K562 (cell line): ENCODE measurements around the gene EFNA2. TPM values are rescaled to one million over a fixed set of nuclear protein-coding genes. Genes with fewer than 3 reads are reported as not detected.

Source experiments
- BCOR ChIP-seq: fragments of 450-650 bp; IDR thresholded peaks from 2 replicates; pipeline ENCODE4 v1.6.1; 2016
- BRD4 ChIP-seq: fragments of 200-600 bp; sonication (generic); IDR thresholded peaks from 2 replicates; pipeline ENCODE4 v1.6.1; 2017; ENCODE audit warnings: inconsistent platforms
- CBX3 ChIP-seq, 2 experiments: IDR thresholded peaks; 1 replicate in 1 of 2; 2 replicates in 1 of 2; pipeline ENCODE4 v1.6.1; 2012; ENCODE audit warnings: inconsistent platforms in 2 of 2, low read length in 2 of 2, borderline replicate concordance in 1 of 2, control low read depth in 1 of 2
- CBX8 ChIP-seq: fragments of 200-600 bp; sonication (generic); IDR thresholded peaks from 2 replicates; pipeline ENCODE4 v1.6.1; 2012; ENCODE audit warnings: borderline replicate concordance, mixed run types, low read depth, mild to moderate bottlenecking, moderate library complexity, mixed read lengths, low read length, control low read depth, inconsistent platforms; ENCODE audit not compliant: poor library complexity, severe bottlenecking; ENCODE audit errors: extremely low read depth
- KDM2B ChIP-seq: fragments of 250-450 bp; sonication (Bioruptor Pico); IDR thresholded peaks from 2 replicates; pipeline ENCODE4 v1.8.0; 2021; ENCODE audit warnings: mild to moderate bottlenecking, moderate library complexity
- NFXL1 ChIP-seq: fragments of 450-650 bp; formaldehyde crosslinking; IDR thresholded peaks from 2 replicates; pipeline ENCODE4 v1.4.0; 2021; ENCODE audit warnings: mild to moderate bottlenecking
- PHF21A ChIP-seq: fragments of 450-650 bp; IDR thresholded peaks from 2 replicates; pipeline ENCODE4 v1.6.1; 2017; ENCODE audit warnings: low read depth, borderline replicate concordance
- PRPF4 ChIP-seq: fragments of 200-400 bp; formaldehyde crosslinking; IDR thresholded peaks from one replicate; pipeline ENCODE4 v1.6.1; 2017; ENCODE audit warnings: low read length, low read depth, mild to moderate bottlenecking; ENCODE audit not compliant: insufficient read depth, poor library complexity, severe bottlenecking
- SAP30 ChIP-seq: fragments of 200-600 bp; sonication (generic); IDR thresholded peaks from 2 replicates; pipeline ENCODE4 v1.6.1; 2012; ENCODE audit warnings: borderline replicate concordance, low read depth, mild to moderate bottlenecking, moderate library complexity, low read length, control low read depth, inconsistent platforms; ENCODE audit not compliant: insufficient read depth, poor library complexity, severe bottlenecking
- SNRNP70 ChIP-seq: fragments of 200-400 bp; formaldehyde crosslinking; optimal IDR thresholded peaks from 2 replicates; pipeline ENCODE3; 2017; ENCODE audit warnings: low read depth, low read length
- STAT5A ChIP-seq: IDR thresholded peaks from 2 replicates; pipeline ENCODE4 v1.6.1; 2012; ENCODE audit warnings: low read length, inconsistent platforms, borderline replicate concordance
- TAF15 ChIP-seq: fragments of 200-400 bp; formaldehyde crosslinking; IDR thresholded peaks from 2 replicates; pipeline ENCODE4 v1.6.1; 2017; ENCODE audit warnings: mild to moderate bottlenecking, low read depth, low read length, moderate library complexity
- TFAM ChIP-seq: fragments of 250-450 bp; sonication (Bioruptor Pico); conservative IDR thresholded peaks from 2 replicates; pipeline ENCODE4 v1.5.0; 2021; ENCODE audit warnings: mild to moderate bottlenecking, moderate library complexity
- ZFP36 ChIP-seq: fragments of 150-350 bp; IDR thresholded peaks from 2 replicates; pipeline ENCODE4 v1.6.1; 2018; ENCODE audit warnings: low read length, low read depth; ENCODE audit not compliant: partially characterized antibody
- ZNF124 ChIP-seq: sonication (generic); formaldehyde crosslinking; IDR thresholded peaks from 2 replicates; pipeline ENCODE4 v1.8.1; 2022; ENCODE audit warnings: missing genetic modification reagents
- polyA plus RNA-seq, 8 experiments: library from polyadenylated mRNA; depleted of rRNA in 4 of 8; stranded (reverse) in 5 of 8; unstranded in 3 of 8; fragments of >200 nt; fragmentation: Nextera tagmentation in 2 of 8; fragmentation: Illumina TruSeq in 1 of 8; extraction: Ambion mirVana in 2 of 8; extraction: Trizol in 1 of 8; gene quantifications; 2 replicates each; pipeline versions ENCODE4 v1.2.1 to v1.2.3, GENCODE V29; 2011 to 2014; ENCODE audit warnings: inconsistent platforms in 1 of 8, missing spikeins in 1 of 8
- total RNA-seq, 7 experiments: library from RNA; depleted of rRNA in 6 of 7; stranded (reverse); fragments of >200 nt in 6 of 7; fragmentation: Illumina TruSeq in 2 of 7; extraction: Trizol in 2 of 7; gene quantifications; 2 replicates each; pipeline versions ENCODE4 v1.2.1 to v1.2.3, GENCODE V29; 2011 to 2021; ENCODE audit warnings: low replicate concordance in 1 of 7
- TF ChIP-seq, protein P1 (sequence below): sonication (generic); formaldehyde crosslinking; IDR thresholded peaks from 2 replicates; pipeline ENCODE4 v1.8.0; 2022; ENCODE audit warnings: mild to moderate bottlenecking, missing genetic modification reagents, borderline replicate concordance
- TF ChIP-seq, protein P2 (sequence below): fragments of 450-650 bp; formaldehyde crosslinking; IDR thresholded peaks from 2 replicates; pipeline ENCODE4 v1.4.0; 2020; ENCODE audit warnings: mild to moderate bottlenecking, moderate library complexity
- TF ChIP-seq, protein P3 (sequence below): fragments of 450-650 bp; formaldehyde crosslinking; IDR thresholded peaks from 2 replicates; pipeline ENCODE4 v1.4.0; 2020; ENCODE audit warnings: mild to moderate bottlenecking, moderate library complexity
- TF ChIP-seq, protein P4 (sequence below), 3 experiments: IDR thresholded peaks in 2 of 3; conservative IDR thresholded peaks in 1 of 3; 2 replicates each; pipeline ENCODE4 v1.5.1; 2011 to 2012; ENCODE audit warnings: low read length in 3 of 3, mild to moderate bottlenecking in 3 of 3, control low read depth in 2 of 3, improper control_type of control experiment in 1 of 3, inconsistent platforms in 1 of 3, low read depth in 1 of 3, mixed read lengths in 1 of 3, moderate library complexity in 1 of 3; ENCODE audit not compliant: insufficient read depth in 2 of 3

The EFNA2 gene
- total and polyA plus RNA-seq, 9 of the 15 experiments (the other 6 are each of a cell fraction or from before 2014, with no cell fraction given) = 0.11 to 0.44 (median 0.15) TPM; not detected in 6

DNA sequence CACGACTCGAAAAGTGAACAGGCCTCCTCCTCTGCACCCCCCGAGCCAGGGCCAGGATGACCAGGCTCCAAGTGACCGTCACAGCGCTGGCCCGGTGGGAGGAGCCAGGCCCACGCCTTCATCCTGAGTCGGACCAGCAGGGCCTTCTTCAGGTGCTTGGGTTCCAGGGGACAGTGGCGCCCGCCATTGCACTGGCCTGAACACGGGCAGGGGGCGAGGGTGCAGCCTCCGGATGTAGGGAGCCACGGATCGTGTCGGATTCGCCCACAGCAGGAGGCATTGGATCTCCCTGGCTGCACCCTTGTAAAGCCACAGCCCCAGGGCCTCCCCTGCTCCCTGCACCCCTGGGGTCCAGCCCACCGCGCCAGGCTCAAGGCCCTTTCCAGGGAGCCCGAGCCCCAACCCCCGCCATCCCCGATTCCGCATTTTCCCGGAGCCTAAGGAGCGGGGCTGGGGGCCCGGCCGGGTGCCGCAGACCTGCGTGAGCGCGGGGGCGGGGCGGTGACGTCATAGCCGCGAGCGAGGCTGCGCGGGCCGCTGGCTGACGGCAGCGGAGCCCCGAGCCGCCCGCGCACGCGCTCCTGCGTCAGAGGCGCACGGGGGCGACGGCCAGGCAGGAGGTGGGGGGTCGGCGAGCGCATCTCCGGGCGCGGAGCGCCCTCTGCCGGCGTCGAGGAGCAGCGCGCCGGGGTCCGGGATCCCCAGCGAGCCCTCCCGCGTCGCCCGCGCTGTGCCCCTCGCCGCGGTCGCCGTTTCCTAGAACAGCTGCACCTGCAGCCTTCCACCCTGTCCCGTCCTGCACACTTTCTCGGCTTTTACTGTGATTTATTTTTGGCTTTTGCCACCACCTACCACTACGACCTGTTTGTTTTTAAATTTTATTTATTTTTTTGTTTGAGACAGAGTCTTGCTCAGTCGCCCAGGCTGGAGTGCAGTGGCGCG is 45.6 kb upstream of the EFNA2 start (continued):
- TF ChIP-seq, protein P1, sequence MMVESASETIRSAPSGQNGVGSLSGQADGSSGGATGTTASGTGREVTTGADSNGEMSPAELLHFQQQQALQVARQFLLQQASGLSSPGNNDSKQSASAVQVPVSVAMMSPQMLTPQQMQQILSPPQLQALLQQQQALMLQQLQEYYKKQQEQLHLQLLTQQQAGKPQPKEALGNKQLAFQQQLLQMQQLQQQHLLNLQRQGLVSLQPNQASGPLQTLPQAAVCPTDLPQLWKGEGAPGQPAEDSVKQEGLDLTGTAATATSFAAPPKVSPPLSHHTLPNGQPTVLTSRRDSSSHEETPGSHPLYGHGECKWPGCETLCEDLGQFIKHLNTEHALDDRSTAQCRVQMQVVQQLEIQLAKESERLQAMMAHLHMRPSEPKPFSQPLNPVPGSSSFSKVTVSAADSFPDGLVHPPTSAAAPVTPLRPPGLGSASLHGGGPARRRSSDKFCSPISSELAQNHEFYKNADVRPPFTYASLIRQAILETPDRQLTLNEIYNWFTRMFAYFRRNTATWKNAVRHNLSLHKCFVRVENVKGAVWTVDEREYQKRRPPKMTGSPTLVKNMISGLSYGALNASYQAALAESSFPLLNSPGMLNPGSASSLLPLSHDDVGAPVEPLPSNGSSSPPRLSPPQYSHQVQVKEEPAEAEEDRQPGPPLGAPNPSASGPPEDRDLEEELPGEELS (CRISPR knock-in tag) = no peak
- TF ChIP-seq STAT5A (no peak), BCOR (no peak), ZNF124 (CRISPR knock-in tag) (no peak), PRPF4 (no peak), CBX8 (no peak), TFAM (CRISPR knock-in tag) (no peak), SNRNP70 (no peak), BRD4 (peak; percentile 77; the same call in 1 of the 2 replicates), CBX3 (IDR thresholded peaks at IDR 0.05; ENCODE audit: borderline replicate concordance in 1 of 2, low read length in 2 of 2) (no peak), ZFP36 (no peak), PHF21A (no peak), KDM2B (CRISPR knock-in tag) (no peak), NFXL1 (CRISPR knock-in tag) (no peak), SAP30 (peak; percentile 42), TAF15 (no peak)
- TF ChIP-seq, protein P2, sequence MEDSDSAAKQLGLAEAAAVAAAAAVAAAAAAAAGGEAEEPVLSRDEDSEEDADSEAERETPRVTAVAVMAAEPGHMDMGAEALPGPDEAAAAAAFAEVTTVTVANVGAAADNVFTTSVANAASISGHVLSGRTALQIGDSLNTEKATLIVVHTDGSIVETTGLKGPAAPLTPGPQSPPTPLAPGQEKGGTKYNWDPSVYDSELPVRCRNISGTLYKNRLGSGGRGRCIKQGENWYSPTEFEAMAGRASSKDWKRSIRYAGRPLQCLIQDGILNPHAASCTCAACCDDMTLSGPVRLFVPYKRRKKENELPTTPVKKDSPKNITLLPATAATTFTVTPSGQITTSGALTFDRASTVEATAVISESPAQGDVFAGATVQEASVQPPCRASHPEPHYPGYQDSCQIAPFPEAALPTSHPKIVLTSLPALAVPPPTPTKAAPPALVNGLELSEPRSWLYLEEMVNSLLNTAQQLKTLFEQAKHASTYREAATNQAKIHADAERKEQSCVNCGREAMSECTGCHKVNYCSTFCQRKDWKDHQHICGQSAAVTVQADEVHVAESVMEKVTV = peak; percentile 79
- TF ChIP-seq, protein P3, sequence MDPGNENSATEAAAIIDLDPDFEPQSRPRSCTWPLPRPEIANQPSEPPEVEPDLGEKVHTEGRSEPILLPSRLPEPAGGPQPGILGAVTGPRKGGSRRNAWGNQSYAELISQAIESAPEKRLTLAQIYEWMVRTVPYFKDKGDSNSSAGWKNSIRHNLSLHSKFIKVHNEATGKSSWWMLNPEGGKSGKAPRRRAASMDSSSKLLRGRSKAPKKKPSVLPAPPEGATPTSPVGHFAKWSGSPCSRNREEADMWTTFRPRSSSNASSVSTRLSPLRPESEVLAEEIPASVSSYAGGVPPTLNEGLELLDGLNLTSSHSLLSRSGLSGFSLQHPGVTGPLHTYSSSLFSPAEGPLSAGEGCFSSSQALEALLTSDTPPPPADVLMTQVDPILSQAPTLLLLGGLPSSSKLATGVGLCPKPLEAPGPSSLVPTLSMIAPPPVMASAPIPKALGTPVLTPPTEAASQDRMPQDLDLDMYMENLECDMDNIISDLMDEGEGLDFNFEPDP = peak; percentile 73; the same call in 1 of the 2 replicates
- TF ChIP-seq, protein P4, sequence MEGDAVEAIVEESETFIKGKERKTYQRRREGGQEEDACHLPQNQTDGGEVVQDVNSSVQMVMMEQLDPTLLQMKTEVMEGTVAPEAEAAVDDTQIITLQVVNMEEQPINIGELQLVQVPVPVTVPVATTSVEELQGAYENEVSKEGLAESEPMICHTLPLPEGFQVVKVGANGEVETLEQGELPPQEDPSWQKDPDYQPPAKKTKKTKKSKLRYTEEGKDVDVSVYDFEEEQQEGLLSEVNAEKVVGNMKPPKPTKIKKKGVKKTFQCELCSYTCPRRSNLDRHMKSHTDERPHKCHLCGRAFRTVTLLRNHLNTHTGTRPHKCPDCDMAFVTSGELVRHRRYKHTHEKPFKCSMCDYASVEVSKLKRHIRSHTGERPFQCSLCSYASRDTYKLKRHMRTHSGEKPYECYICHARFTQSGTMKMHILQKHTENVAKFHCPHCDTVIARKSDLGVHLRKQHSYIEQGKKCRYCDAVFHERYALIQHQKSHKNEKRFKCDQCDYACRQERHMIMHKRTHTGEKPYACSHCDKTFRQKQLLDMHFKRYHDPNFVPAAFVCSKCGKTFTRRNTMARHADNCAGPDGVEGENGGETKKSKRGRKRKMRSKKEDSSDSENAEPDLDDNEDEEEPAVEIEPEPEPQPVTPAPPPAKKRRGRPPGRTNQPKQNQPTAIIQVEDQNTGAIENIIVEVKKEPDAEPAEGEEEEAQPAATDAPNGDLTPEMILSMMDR (IDR thresholded peaks at IDR 0.05 in 2 of 3, conservative IDR thresholded peaks at IDR 0.05 in 1 of 3; ENCODE audit: insufficient read depth in 2 of 3, low read depth in 1 of 3, low read length in 3 of 3) = peak; percentile 74 to 90 (median 89)
